IPS DF 4.7 (cell line): ENCODE measurements around the gene TPCN1.

ENCODE experiments used
- DNase-seq: peaks from one replicate; pipeline ENCODE4 v3.0.0-alpha.2; 2013; ENCODE audit warnings: low spot score; ENCODE audit errors: extremely low read depth

TPCN1 gene

DNA sequence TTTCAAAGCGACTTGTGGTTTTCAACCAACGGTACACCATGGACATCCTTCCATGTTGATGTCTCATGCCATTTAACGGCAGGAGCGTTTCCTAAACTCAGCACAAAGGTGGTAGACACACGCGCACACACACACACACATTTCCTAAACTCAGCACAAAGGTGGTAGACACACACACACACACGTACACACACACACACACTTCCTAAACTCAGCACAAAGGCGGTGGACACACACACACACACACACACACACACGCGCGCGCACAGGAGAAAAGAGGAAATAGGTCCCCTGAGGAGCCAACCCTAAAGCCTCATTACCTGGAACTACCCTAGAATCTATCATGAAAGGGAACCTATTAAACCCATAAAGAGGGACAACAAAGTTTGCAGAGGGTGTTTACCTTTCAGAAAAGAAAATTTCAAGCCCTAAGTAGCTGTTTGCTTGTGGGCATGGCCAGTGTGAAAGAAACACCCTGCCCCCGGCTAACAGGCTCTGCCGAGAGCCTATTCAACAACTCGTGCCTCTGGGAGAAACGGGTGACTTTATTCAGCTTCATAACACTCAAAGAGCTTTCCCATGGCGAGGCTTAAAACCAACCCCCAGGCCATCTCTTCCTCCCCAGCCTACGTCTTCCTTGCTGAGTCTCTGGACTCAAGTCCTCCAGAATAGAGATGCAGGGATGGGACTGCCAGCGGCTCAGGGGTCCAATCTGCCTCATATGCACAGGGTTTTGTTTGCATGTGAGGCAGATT, 81.8 kb downstream of the TPCN1 start:
- DNase-seq: no peak

DNA sequence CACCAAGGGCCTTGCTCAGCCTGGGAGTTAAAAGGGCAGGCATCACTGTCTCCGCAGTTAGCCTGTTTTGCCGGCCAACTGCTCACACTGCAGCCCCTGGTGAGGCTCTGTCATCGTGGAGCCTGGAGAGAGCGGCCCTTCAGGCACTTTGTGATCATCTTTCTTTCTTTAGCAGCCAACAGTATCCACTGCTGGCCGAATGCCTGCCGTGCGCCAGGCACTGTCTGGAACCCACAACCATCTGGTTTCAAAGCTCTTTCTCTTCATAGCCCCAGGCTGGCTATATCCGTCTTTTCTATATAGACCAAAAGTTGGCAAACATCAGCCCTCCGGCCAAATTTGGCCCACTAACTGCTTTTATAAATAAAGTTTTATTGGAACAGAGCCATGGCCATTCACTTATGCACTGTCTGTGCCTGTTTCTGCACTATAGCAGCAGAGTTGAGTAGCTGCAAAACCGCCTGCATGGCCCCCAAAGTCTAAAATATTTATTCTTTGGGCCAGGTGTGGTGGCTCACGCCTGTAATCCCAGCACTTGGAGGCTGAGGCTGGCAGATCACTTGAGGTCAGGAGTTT, 84.1 kb downstream of the TPCN1 start:
- DNase-seq: no peak

DNA sequence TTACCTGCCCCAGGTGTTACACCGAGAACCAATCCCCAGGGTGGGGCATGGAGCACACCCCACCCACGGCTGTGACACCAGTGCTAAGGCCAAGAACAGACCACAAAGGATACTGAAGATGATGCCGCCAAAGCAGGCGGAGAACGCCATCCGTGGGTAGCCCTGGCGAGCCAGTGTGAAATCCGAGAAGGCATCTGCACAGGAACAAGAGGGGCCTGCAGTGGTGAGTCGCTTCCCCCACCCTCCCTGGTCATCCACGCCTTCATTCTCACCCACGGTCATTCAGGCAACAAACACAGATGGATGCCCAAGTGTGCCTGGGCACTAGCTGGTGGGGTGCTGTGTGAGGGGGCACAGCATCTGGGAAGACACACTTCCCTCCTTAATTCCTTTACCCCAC, 85.1 kb downstream of the TPCN1 start:
- DNase-seq: no peak

DNA sequence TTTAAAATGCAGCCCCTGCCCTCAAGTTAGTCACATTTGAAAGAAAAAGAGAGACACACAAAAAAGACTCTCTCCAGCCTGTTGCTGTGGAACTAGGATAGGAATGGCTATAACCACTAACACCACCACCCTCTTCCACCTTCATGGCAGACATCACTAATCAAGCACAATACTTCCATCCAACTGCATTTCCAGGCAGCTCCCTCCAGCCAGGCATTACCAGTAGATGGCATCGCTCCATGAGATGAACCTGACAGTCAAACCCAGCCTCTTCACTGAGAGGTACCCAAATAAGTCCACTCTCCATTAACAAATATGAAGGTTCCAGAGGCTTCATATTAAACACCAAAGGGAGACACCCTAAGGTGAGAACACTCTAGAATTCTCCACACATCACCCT, 89.2 kb downstream of the TPCN1 start:
- no peak for DNase-seq

DNA sequence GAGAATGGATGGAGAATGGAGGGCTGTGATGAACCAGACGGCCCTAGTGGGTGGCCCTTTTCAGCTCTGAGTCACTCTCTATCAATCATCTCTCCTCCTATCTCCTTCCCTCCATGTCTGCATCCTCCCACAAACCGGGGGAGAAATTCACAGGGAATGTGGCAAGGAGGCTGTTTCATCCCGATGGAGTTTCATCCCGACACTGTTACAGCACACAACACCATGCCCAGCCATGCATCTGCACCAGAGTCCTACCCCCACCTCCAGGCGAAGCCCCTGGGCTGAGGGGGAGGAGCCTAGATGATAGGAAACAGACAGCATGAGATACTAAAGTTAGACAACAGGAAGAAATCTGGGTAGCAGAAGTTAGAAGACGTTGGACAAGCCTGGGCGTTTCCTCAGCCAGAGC, 92.9 kb downstream of the TPCN1 start:
- DNase-seq: no peak

DNA sequence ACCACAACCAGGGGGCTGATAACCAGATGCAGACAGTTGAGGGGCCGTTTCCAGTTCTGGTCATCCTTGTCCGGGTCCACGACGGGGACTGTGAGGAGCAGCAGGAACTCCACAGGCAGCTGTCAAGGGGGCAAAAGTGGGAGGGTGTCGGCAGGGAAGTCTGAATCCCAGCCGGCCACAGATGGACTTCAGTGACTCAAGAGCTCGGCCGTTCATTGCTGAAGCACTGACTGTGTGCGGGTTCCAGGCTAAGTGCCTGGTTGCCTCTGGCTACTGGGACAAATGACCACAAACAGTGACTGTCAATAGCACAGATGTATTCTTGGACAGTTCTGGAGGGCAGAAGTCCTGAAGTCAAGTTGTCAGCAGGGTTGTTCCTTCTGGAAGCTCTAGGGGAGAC, 94.1 kb downstream of the TPCN1 start:
- no peak for DNase-seq

DNA sequence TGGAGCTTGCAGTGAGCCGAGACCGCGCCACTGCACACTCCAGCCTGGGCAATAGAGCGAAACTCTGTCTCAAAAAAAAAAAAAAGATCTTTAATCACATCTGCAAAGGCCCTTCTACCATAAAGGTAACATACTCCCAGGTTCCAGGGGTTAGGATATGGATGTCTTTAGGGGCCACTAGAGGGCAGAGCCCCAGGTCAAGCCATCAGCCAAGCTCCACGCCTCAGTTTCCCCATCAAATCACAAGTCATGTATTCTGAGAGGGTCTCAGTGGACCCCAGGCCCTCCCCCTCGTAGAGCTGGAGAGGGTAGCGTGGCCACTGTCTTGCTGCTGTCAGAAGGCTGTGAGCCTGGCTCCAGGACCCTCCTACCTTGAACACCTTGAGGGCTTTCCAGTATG, 94.9 kb downstream of the TPCN1 start:
- no peak for DNase-seq

DNA sequence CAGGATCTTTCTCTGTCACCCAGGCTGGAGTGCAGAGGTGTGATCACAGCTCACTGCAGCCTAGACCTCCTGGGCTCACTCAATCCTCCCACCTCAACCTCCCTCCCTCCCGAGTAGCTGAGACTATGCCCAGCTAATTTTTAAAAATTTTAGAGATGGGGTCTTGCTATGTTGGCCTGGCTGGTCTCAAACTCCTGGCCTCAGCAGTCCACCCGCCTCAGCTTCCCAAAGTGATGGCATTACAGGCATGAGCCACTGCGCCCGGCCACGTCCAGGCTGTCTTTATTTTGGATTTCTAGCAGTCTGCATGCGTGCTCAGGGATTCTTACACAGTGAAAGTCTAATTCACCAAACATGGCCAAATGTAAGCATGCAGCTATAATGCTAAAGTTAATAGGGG, 95.9 kb downstream of the TPCN1 start:
- DNase-seq: no peak

DNA sequence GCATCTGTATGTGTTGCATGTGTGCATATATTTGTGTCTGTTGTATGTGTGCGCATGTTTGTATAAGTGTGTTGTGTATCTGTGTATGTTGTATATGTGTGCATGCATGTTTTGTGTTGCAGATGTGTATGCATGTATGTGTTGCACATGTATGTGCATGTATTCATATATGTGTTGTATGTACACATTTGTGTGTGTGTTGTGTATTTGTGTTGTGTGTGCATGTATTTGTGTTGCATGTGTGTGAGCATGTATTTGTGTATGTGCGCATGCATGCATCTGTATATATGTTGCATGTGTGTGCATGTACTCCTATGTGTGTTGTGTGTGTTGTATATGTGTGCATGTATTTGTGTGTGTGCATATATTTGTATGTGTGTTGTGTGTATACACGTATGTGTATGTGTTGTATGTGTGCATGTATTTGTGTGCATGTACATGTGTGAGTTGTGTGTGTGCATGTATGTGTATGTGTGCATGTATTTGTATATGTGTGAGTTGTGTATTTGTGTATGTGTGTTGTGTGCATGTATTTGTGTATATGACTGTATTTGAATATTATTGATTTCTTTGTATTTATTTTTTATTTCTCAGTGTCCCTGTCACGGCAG, 96.9 kb downstream of the TPCN1 start:
- no peak for DNase-seq

DNA sequence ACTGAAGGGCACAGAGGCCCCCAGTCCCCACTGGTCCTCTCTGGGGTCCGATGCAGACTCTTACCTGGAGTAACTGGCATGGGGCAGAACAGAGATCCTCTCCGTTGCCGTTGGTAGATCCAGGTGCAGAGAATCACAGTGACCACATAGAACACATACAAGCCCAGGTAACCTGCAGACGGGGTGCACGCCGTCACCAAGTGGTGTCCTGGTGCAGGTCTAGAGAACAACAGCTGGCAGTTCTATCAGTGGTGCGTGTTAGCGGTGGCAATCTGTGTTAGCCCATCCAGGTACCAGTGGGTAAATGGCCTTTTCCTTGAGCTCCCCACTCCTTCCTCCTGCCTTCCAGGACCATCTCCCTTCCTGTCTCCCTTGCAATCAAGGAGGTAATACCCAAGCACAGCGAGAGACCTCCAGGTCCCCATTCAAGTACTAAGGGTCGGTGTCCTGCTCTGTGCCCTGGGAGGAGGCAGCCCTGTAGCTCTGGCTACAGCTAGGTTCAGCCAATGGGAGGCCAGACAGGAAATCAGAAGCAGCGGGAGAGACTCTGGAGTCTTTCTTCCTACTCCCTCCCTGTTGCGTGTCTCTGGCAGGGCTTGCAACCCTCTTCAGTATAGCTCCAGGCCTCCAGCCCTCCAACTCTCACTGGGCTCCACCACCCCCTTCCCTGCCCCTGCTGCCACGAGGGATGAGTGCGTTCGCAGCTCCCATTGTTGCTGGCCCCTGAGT, 97.8 kb downstream of the TPCN1 start:
- DNase-seq: no peak

DNA sequence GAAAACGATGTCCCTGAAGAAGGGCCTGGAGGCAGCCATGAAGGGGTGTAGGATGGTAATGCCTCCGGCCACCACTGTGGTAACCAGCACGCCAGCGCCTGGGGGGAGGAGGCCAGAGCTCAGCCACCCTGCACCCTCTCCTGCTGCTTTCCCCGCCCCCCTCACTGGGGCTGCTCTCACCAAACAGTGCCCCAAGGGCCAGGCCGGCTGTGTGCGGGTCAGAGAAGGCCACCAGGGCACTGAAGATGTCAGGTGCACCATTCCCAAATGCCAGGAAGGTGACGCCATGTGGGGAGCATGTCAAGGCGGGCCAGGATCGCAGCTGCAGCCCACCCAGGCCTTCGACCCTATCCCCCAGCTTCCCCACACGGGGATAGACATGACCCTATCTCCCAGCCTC, 99.1 kb downstream of the TPCN1 start:
- no peak for DNase-seq

DNA sequence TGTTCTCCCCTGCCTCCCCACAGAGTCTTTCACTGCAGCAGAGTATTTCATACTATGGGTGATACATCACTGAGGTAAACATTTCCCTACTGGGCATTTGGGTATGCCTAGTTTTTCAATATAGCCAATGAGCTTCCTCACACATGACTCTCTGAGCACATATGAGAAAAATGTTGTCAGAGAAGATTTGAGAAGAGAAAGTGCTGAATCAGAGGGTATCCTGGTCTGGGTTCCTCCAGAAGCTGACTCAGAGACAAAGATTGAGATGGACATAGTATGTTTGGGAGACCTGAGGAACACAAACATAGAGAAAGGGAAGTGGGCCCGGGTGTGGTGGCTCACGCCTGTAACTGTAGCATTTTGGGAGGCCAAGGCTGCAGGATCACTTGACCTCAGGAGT, 101.1 kb downstream of the TPCN1 start:
- no peak for DNase-seq

DNA sequence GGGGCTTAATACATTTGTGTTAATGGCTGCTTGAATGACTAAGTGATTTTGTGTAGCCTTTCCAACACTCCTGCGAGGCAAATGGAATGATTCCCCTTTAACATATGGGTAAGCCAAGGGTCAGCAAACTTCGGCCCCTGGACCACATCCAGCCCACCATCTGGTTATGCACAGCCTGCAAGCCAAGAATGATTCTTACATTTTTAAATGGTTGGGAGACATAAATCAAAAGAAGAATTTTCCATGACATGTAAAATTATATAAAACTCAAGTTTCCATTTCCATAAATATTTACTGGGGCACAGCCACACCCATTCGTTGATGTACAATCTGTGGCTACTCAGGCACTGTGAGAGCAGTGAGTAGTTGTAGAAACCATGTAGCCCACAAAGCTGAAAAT, 104.7 kb downstream of the TPCN1 start:
- no peak for DNase-seq

DNA sequence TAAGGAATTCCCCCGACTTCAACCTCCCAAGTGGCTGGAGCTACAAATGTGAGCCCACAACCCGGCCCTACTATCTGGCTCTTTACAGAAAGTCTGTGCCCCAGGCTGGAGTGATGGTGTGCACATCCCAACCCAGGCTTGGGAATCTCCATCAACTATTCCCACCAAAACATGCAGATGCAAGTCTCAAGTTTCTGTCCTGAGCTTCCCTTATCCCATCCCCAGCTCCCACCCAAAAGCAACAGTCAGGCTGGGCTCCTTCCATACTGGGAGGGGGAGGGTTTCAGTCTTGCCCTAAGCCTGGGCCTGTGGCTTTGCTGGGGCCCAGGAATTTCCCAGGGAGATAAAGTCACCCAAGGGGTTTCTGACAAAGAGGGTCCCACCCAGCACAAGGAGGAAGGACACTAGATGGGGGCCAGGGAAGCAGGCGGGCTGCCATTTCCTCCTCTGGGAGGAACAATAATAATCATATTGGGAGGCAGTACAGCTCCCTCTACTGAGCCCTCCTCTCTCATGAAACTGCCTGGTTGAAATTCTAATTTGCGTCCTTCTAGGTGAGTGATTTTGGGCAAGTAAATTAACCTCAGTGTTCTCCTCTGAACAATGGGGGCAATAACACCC, 105.6 kb downstream of the TPCN1 start:
- no peak for DNase-seq

DNA sequence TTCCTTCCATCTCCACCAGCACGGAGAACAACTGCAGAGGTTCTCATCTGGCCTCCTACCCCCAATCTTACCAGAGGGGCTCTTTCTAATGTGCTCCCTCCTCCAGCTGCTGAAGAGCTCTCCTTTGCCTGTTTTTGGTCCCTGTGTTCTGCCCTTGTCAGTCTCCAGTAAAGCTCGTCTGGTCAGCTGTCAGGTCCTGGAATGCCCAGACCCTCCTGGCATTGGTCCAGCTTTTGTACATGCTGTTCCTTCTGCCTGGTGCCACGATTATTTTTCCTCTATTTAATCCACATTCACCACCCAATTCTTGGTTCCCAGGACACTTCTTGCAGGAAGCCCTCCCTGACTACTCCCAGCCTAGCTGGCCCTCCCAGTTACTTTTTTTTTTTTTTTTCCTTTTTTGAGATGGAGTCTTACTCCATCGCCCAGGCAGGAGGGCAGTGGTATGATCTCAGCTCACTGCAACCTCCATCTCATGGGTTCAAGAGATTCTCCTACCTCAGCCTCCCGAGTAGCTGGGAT, 107.2 kb downstream of the TPCN1 start:
- DNase-seq: no peak

DNA sequence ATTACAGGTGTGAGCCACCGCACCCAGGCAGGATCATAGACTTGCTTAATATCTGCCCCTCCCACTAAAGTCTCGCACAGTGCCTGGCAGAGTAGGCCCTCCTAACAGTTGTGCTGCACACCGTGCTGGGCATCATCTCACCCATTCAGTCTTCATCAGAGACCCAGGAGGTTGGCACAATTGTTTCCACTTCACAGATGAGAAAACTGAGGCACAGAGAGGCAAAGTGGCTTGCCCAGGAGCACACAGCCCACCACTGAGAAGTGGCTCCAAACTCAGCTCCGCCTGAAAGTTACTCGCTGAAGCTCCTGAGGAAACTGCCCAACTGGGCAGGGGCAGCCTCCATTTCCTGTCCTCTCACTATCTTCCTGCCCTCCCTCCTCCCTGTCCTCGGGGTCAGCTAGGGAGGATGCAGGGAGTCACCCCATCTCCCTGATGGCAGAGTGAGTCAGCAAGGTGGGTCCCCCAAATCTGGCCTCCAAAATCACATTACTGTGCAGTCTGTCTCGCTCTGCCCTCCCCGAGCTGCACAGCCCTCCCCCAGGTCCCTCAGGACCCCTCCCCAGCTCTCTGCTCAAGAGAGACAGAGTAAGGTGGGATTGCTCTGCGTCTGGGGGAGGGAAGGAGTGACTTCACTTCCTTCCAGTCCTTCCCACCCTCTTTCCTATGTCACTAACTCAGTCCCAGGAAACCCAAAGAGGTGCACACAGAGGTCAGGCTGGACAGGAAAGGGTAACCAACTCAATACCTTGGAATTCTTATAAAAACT, 107.9 kb downstream of the TPCN1 start:
- no peak for DNase-seq

DNA sequence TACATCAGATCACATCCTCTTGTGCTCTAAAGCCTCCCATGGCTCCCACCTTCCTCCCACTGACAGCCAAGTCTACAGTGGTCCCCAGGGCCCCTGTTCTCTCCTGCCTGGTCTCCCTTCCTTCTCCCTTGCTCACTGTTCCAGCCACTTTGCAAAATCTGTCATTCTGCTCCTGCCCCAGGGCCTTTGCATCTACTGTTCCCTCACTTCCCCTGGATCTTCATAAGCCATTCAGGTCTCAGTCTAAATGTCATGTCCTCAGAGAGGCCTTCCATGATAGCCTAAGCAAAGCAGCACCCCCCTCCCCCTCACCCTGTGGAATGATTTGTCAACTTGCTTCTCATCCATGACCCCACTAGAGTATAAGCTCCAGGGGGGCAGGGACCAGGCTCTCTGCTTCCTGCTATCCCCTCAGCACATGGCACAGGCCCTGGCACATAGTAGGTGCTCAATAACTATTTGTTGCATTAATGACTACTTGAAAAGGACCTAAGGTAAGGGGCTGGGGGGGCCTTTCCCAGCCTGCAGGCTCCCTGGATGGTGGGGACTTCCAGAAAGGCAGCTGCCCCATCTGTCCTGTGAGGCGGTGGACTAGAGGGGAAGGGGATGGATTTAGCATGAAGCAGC, 108.6 kb downstream of the TPCN1 start:
- DNase-seq: no peak

DNA sequence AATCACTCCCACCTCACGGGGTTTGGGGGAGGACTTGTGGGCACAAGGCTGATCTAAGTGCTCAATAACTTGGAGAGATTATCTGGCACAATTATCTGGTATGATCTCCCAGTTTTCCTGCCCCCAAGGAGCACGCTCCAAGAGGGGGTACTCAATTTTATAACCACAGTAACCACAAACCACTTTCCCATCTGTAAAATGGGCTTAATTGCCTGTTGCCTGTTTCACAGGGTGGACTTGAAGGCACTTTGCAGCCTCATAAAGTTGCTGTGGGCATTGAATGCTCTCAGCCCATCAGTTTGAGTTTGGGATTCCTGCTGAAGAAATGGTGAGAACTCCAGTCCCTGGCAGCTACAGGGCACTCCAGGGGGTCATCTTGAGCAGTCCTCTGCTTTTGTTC, 109.2 kb downstream of the TPCN1 start:
- no peak for DNase-seq

DNA sequence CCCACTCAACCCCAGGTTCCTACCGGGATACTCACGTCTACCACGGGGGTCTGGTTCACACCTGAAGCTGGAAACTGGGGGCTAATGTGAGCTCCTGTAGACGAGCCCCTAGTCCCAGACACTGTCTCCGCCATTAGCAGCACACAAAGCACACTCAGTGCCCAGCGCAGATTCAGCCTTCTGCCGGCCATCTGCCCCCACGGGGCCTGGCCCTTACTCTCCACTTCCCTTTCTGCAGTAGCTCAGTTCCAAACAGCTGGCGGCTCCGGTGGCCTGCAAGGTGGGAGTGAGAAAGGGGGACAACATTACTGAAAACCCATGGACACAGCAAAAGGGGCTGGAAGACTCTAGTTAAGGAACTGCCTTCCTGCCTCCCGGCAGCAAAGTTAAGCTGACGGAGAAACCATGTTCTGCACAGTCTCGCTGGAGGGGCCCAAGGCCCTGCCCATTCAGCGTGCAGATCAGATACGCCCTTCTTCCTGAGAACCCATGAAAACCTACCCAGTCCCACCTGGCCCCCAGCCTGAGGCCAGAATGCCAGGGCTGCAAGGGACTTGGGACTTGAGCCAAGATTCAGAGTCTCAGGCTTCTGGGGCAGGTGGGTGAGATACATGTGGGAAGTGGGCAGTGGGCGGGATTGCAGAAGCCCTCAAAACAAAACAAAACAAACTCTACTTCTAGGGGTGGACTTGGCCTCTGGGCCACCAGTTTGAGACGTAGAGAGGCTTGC, 111.6 kb downstream of the TPCN1 start:
- DNase-seq: no peak

DNA sequence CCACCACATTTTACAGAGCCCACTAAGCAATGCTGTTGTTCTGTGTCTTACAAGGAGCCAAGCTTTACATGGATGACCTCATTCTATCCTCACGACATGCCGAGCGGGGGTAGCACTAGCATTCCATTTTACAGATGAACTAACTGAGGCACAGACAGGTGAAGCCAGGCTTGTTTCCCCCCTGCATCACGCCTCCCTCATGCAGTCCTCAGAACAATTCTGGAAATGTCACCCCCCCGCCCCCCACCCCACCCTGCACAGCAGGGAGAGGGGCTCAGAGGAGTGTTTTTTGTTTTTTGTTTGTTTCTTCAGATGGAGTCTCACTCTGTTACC, 112.1 kb downstream of the TPCN1 start:
- no peak for DNase-seq
